ENCODE results near the gene ERP44.

ERP44 gene

GRCh38 chr9:99929652-99930051 lies 169.1 kb downstream of the ERP44 start:
- no peak for DNase-seq
